NCI-H2196 (cell line): ENCODE results near the gene ARHGEF5.
"Not testable (repeated sequence)": the region's sequence is repeated elsewhere in the genome, so short reads cannot be mapped to it uniquely, and the experiment has no call there.

Experiments used
- DNase-seq: peaks from one replicate; lab custom pipeline; 2025; ENCODE audit not compliant: unreplicated experiment; lab: John Stamatoyannopoulos, UW

ARHGEF5 gene

DNA sequence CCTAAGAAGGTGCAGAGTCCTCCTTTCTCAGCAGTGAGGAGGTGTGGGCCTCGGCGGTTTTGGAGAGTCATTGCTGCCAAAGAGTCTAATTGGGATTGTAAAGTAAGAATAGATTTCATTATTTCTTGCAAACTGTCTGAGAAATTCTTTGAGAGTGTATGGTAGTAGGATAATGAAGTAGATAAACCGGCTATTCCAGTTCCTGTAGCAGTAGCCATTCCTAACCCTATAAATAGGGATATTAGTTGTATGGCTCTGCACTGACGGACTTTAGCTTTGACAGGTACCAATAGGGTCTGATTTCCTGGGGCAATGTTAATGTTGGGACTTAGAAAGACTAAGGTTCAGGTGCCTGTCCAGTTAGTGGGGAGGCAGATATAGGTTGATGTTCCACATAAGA, 63.7 kb downstream of the ARHGEF5 start:
- not testable (repeated sequence) for DNase-seq

DNA sequence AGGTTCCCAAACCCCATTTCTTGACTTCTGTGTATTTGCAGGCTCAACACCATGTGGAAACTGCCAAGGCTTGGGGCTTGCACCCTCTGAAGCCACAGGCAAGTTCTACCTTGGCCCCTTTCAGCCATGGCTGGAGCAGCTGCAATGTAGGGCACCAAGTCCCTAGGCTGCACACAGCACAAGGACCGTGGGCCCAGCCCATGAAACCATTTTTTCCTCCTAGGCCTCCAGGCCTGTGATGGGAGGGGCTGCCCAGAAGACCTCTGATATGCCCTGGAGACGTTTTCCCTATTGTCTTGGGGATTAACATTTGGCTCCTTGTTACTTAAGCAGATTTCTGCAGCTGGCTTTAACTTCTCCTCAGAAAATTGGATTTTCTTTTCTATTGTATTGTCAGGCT, 72.3 kb downstream of the ARHGEF5 start:
- DNase-seq, result not testable (repeated sequence)

- no peak for DNase-seq
These were observed 73.2 kb downstream of the ARHGEF5 start for GRCh38 chr7:144428431-144428830.
